Mesothelial cell of epicardium (in vitro differentiated cells): Measurements from ENCODE around the gene MYL6. TPM values are rescaled to one million over a fixed set of nuclear protein-coding genes. Genes with fewer than 3 reads are reported as not detected.

Experiments used
- DNase-seq, 2 experiments: peaks; one replicate each; pipeline ENCODE4 v3.0.0; 2021; ENCODE audit warnings: low spot score in 2 of 2; ENCODE audit not compliant: unreplicated experiment in 2 of 2
- H3K27ac Mint-ChIP-seq: 2 replicates; pipeline ENCODE4 v1.8.0; 2021; ENCODE audit warnings: mixed read lengths
- H3K27me3 Mint-ChIP-seq: 2 replicates; pipeline ENCODE4 v1.8.0; 2021; ENCODE audit warnings: low read depth, mixed read lengths
- H3K36me3 Mint-ChIP-seq: 2 replicates; pipeline ENCODE4 v1.8.0; 2021; ENCODE audit warnings: mixed read lengths
- H3K4me1 Mint-ChIP-seq: 2 replicates; pipeline ENCODE4 v1.8.0; 2021; ENCODE audit warnings: mixed read lengths
- H3K4me3 Mint-ChIP-seq: 2 replicates; pipeline ENCODE4 v1.8.0; 2021; ENCODE audit warnings: mild to moderate bottlenecking, moderate library complexity, mixed read lengths
- H3K9me3 Mint-ChIP-seq: 2 replicates; pipeline ENCODE4 v1.8.0; 2021; ENCODE audit warnings: mixed read lengths
- total RNA-seq: library from RNA; stranded (reverse); gene quantifications from 3 replicates; pipeline ENCODE4 v1.2.1, GENCODE V29; 2021
- TF ChIP-seq, protein P1 (sequence below): fragments of 200-600 bp; sonication (generic); IDR thresholded peaks from one replicate; pipeline ENCODE4 v1.5.0; 2021; ENCODE audit warnings: antibody characterized with exemption; ENCODE audit not compliant: unreplicated experiment

MYL6 gene
- total RNA-seq, 1 donor from 2014 or later, result 827 TPM

DNA sequence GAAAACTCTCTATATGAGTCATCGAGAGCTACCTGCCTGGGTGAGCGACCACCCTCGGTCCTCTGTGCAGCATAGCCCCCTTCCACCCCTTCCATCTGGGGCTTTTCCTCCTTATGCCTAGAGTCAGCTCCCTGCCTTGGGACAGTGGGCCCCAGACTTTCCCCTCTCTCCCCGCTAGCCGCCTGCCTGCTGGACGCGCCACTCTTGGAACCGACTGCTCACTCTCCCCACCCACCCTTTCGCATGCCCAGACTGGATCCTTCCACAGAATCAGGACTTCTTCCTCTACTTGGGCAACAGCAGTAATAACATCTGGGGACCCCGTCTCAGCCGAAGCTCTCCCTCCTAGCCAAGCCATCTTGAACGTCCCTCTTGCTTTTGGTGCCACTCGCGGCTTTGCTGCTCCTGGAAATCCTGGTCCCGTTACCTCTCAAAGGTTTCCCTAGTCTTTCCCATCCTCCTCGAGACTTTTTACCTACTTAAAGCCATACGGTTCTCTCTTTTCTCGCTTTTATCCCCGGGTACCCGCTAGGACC lies 29.4 kb upstream of the MYL6 start:
- Mint-ChIP-seq H3K4me1 (peaks cover 31% of the 10 kb centered on the region), H3K9me3 (no peaks in the 10 kb centered on the region), H3K36me3 (peaks cover 24% of the 10 kb centered on the region), H3K27me3 (no peaks in the 10 kb centered on the region), H3K27ac (peak overlapping the region; percentile 97), H3K4me3 (peak overlapping the region; percentile 95)
- DNase-seq, result no peak
- TF ChIP-seq, protein P1, sequence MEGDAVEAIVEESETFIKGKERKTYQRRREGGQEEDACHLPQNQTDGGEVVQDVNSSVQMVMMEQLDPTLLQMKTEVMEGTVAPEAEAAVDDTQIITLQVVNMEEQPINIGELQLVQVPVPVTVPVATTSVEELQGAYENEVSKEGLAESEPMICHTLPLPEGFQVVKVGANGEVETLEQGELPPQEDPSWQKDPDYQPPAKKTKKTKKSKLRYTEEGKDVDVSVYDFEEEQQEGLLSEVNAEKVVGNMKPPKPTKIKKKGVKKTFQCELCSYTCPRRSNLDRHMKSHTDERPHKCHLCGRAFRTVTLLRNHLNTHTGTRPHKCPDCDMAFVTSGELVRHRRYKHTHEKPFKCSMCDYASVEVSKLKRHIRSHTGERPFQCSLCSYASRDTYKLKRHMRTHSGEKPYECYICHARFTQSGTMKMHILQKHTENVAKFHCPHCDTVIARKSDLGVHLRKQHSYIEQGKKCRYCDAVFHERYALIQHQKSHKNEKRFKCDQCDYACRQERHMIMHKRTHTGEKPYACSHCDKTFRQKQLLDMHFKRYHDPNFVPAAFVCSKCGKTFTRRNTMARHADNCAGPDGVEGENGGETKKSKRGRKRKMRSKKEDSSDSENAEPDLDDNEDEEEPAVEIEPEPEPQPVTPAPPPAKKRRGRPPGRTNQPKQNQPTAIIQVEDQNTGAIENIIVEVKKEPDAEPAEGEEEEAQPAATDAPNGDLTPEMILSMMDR, result no peak

DNA sequence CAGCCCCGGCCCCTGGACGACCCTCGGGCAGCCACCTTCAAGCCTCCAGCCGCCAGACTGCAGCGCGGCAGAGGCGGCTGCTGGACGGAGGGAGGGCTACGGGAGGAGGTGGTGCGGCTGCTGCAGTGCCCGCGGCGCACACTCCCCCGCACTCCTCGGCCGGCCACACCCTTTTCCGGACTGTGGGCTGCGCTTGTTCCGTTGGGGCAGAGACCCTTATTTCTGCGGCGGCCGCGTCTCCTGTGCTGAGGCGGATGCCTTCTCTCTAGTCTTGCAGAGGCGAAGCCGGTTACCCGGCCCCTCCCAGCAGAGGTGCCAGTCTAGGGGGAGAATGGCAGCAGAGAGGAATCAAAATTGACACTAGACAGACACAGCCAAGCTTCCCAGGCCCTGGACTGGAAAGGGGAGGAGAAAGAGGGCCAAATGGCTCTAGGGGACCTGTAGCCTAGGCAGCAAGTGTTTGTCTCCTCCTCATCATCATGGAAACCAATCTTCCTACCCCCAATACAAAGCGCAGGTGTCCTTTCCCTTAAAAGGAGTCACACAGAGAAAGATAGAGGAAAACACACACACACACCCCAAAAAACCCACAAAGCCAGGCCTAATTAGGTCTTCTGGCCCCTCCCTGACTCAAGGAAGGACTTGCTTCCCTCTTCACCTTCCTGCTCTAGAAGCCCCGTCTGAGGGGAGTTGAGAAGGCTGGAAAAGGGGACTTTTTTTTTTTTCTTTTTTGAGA lies 28.8 kb upstream of the MYL6 start:
- TF ChIP-seq, protein P1, result no peak
- peak overlapping the region; percentile 97 for H3K27ac Mint-ChIP-seq

DNA sequence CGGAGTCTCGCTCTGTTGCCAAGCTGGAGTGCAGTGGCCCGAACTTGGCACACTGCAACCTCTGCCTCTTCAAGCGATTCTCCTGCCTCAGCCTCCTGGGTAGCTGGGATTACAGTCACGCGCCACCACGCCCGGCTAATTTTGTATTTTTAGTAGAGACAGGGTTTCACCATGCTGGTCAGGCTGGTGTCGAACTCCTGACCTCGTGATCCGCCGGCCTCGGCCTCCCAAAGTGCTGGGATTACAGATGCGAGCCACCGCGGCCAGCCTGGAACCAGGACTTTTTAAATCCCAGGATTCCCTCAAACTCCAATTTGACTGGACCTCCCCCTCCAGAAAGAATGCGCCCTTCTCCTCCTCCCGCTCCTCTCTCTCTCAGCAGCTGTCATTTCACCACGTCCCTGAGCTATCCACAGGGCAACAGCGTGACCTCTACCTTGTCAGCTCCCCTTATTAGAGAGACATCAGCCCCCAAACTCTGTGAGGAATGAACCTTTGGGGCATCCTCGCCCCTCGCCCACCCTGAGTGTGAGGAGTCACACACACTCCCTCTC lies 28.1 kb upstream of the MYL6 start:
- Mint-ChIP-seq H3K27ac (no peak overlapping the region), H3K36me3 (peaks cover 29% of the 10 kb centered on the region), H3K4me3 (peak overlapping the region; percentile 95), H3K9me3 (no peaks in the 10 kb centered on the region), H3K4me1 (peaks cover 31% of the 10 kb centered on the region), H3K27me3 (no peaks in the 10 kb centered on the region)
- DNase-seq, result no peak
- TF ChIP-seq, protein P1, result no peak

More for the DNA sequence above, 28.8 kb upstream of the MYL6 start:
- Mint-ChIP-seq H3K36me3 (peaks cover 29% of the 10 kb centered on the region), H3K4me3 (peak overlapping the region; percentile 95), H3K9me3 (no peaks in the 10 kb centered on the region), H3K4me1 (peaks cover 31% of the 10 kb centered on the region), H3K27me3 (no peaks in the 10 kb centered on the region)
- peak in 1 of 2 experiments; percentile 66 for DNase-seq

DNA sequence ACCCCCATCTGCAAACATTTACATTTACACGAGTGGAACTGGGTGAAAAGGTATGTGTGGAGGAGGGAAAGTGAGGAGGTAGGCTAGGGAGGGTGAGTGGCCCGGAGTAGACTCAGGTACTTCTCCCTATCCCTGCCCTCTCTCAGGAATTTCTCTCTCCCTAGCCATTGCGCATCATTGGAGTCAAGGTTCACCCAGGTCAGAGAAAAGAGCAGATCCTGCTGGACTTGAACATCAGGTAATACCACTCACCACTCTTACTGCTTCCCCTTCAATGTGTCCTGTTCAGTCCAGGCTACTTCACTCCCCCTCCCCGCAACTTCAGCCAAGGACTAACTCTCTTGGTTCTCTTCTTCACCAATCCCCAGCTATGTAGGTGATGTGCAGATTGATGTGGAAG lies 27.3 kb upstream of the MYL6 start:
- H3K36me3 Mint-ChIP-seq, result peaks cover 31% of the 10 kb centered on the region
- no peak overlapping the region for H3K4me3 Mint-ChIP-seq
- TF ChIP-seq, protein P1, result no peak
- no peaks in the 10 kb centered on the region for H3K9me3 Mint-ChIP-seq
- no peak for DNase-seq
- H3K4me1 Mint-ChIP-seq, result peaks cover 31% of the 10 kb centered on the region
- no peaks in the 10 kb centered on the region for H3K27me3 Mint-ChIP-seq
- no peak overlapping the region for H3K27ac Mint-ChIP-seq

DNA sequence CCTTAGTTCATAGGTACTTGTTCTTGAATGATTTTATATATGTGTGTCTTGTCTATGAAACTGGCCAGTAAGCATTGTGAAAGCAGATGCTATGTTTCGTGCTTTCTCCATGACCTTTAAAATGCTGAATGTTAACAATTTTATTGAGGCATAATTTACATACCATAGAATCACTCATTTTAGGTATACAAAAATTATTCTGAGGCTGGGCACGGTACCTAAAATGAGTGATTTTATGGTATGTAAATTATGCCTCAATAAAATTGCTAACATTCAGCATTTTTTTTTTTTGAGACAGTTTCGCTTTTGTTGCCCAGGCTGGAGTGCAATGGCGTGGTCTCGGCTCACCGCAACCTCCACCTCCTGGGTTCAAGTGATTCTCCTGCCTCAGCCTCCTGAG lies 23.3 kb upstream of the MYL6 start:
- H3K4me1 Mint-ChIP-seq, result peaks cover 10% of the 10 kb centered on the region
- H3K9me3 Mint-ChIP-seq, result no peaks in the 10 kb centered on the region
- H3K27ac Mint-ChIP-seq, result no peak overlapping the region
- H3K36me3 Mint-ChIP-seq, result peaks cover 62% of the 10 kb centered on the region
- DNase-seq, result no peak
- H3K27me3 Mint-ChIP-seq, result no peaks in the 10 kb centered on the region
- TF ChIP-seq, protein P1, result no peak
- no peak overlapping the region for H3K4me3 Mint-ChIP-seq
